ENCODE data around the gene BRINP3.
"Not testable (repeated sequence)": the region's sequence is repeated elsewhere in the genome, so short reads cannot be mapped to it uniquely, and the experiment has no call there.

Gene BRINP3

GRCh38 chr1:190175320-190175719 lies 302.3 kb downstream of the BRINP3 start:
- DNase-seq: no peak

GRCh38 chr1:190172651-190173430 lies 304.8 kb downstream of the BRINP3 start:
- DNase-seq: no peak

GRCh38 chr1:190170321-190170720 lies 307.3 kb downstream of the BRINP3 start:
- DNase-seq: no peak

GRCh38 chr1:190169311-190170067 lies 308.2 kb downstream of the BRINP3 start:
- no peak for DNase-seq

- no peak for DNase-seq
These were observed 308.8 kb downstream of the BRINP3 start for GRCh38 chr1:190168893-190169280.

GRCh38 chr1:190168116-190168892 lies 309.4 kb downstream of the BRINP3 start:
- DNase-seq: no peak

- DNase-seq: no peak
These were observed 318.5 kb downstream of the BRINP3 start for GRCh38 chr1:190159146-190159545.

- DNase-seq: no peak
These were observed 322.9 kb downstream of the BRINP3 start for GRCh38 chr1:190154744-190155143.

GRCh38 chr1:190147616-190148015 lies 330.0 kb downstream of the BRINP3 start:
- no peak for DNase-seq

GRCh38 chr1:190144650-190145049 lies 333.0 kb downstream of the BRINP3 start:
- no peak for DNase-seq

GRCh38 chr1:190140644-190141043 lies 337.0 kb downstream of the BRINP3 start:
- no peak for DNase-seq

GRCh38 chr1:190138702-190139101 lies 339.0 kb downstream of the BRINP3 start:
- no peak for DNase-seq

- DNase-seq: no peak
These were observed 339.4 kb downstream of the BRINP3 start for GRCh38 chr1:190138266-190138665.

GRCh38 chr1:190129366-190129765 lies 348.3 kb downstream of the BRINP3 start:
- no peak for DNase-seq

GRCh38 chr1:190126728-190127127 lies 350.9 kb downstream of the BRINP3 start:
- no peak for DNase-seq

GRCh38 chr1:190124068-190124467 lies 353.6 kb downstream of the BRINP3 start:
- no peak for DNase-seq

GRCh38 chr1:190120564-190120963 lies 357.1 kb downstream of the BRINP3 start:
- DNase-seq: not testable (repeated sequence)

GRCh38 chr1:190119683-190120082 lies 358.0 kb downstream of the BRINP3 start:
- no peak for DNase-seq

- no peak for DNase-seq
These were observed 360.7 kb downstream of the BRINP3 start for GRCh38 chr1:190116921-190117320.

- DNase-seq: no peak
These were observed 372.7 kb downstream of the BRINP3 start for GRCh38 chr1:190104961-190105360.

GRCh38 chr1:190102757-190103326 lies 374.8 kb downstream of the BRINP3 start:
- DNase-seq: no peak

GRCh38 chr1:190101756-190102155 lies 375.9 kb downstream of the BRINP3 start:
- no peak for DNase-seq

GRCh38 chr1:190098756-190099155 lies 378.9 kb downstream of the BRINP3 start:
- no peak for DNase-seq

Data from NCI-H2107 (cell line).